ENCODE measurements around the gene TNIK. TPM values are rescaled to one million over a fixed set of nuclear protein-coding genes. Genes with fewer than 3 reads are reported as not detected.

Gene TNIK
- total and polyA plus RNA-seq, 3 donors from 2014 or later = 39.3 to 99.6 (median 83.5) TPM

- no peaks in the 10 kb centered on the region for H3K27me3 ChIP-seq
- H3K4me1 ChIP-seq = no peaks in the 10 kb centered on the region
- no peaks in the 10 kb centered on the region for H3K9me3 ChIP-seq
- no peak overlapping the region for H3K4me3 ChIP-seq
- WGBS, 2 donors = 91 to 94% methylated on average over 1 of the region's 1 CpG
- no peaks in the 10 kb centered on the region for H3K36me3 ChIP-seq (ENCODE audit: low read depth, missing control alignments)
- intact Hi-C loops (cut with DNase I; ENCODE audit: low total_unique reads) = no loop called here
- H3K27ac ChIP-seq = no peak overlapping the region
- no peak for DNase-seq
- TF ChIP-seq POLR2A (IDR thresholded peaks at IDR 0.05) = no peak
- no peak for TF ChIP-seq CTCF (IDR thresholded peaks at IDR 0.05)
Measured at GRCh38 chr3:171194965-171195364, 265.2 kb downstream of the TNIK start.

GRCh38 chr3:171193693-171194092, 266.5 kb downstream of the TNIK start:
- no peaks in the 10 kb centered on the region for H3K4me1 ChIP-seq
- H3K27me3 ChIP-seq = no peaks in the 10 kb centered on the region
- TF ChIP-seq CTCF (IDR thresholded peaks at IDR 0.05) (no peak), POLR2A (IDR thresholded peaks at IDR 0.05) (no peak)
- no peak overlapping the region for H3K4me3 ChIP-seq
- DNase-seq = no peak
- H3K9me3 ChIP-seq = no peaks in the 10 kb centered on the region
- H3K36me3 ChIP-seq (ENCODE audit: low read depth, missing control alignments) = no peaks in the 10 kb centered on the region
- no peak overlapping the region for H3K27ac ChIP-seq
- WGBS, 2 donors = 77 to 91% methylated on average over 1 of the region's 1 CpG
- intact Hi-C loops (cut with DNase I; ENCODE audit: low total_unique reads) = no loop called here

GRCh38 chr3:171192176-171192854, 267.9 kb downstream of the TNIK start:
- Histone ChIP-seq H3K27me3 (no peaks in the 10 kb centered on the region), H3K9me3 (no peaks in the 10 kb centered on the region), H3K4me1 (no peaks in the 10 kb centered on the region), H3K4me3 (no peak overlapping the region), H3K27ac (no peak overlapping the region), H3K36me3 (ENCODE audit: low read depth, missing control alignments) (no peaks in the 10 kb centered on the region)
- no peak for DNase-seq
- WGBS, 2 donors = 86 to 93% methylated on average over 2 of the region's 2 CpGs
- intact Hi-C loops (cut with DNase I; ENCODE audit: low total_unique reads) = no loop called here
- TF ChIP-seq POLR2A (IDR thresholded peaks at IDR 0.05) (no peak), CTCF (IDR thresholded peaks at IDR 0.05) (no peak)

GRCh38 chr3:171190668-171191067, 269.5 kb downstream of the TNIK start:
- H3K27me3 ChIP-seq = no peaks in the 10 kb centered on the region
- no peak overlapping the region for H3K4me3 ChIP-seq
- intact Hi-C loops (cut with DNase I; ENCODE audit: low total_unique reads) = no loop called here
- DNase-seq = no peak
- H3K27ac ChIP-seq = no peak overlapping the region
- no peaks in the 10 kb centered on the region for H3K4me1 ChIP-seq
- H3K36me3 ChIP-seq (ENCODE audit: low read depth, missing control alignments) = no peaks in the 10 kb centered on the region
- 96% methylated on average over 1 of the region's 1 CpG for WGBS, 2 donors
- no peaks in the 10 kb centered on the region for H3K9me3 ChIP-seq
- TF ChIP-seq POLR2A (IDR thresholded peaks at IDR 0.05) = no peak

- 90 to 95% methylated on average over 3 of the region's 3 CpGs for WGBS, 2 donors
- TF ChIP-seq POLR2A (IDR thresholded peaks at IDR 0.05) (no peak), CTCF (IDR thresholded peaks at IDR 0.05) (no peak)
- Histone ChIP-seq H3K4me3 (no peak overlapping the region), H3K4me1 (no peaks in the 10 kb centered on the region), H3K27ac (no peak overlapping the region), H3K27me3 (no peaks in the 10 kb centered on the region), H3K36me3 (ENCODE audit: low read depth, missing control alignments) (no peaks in the 10 kb centered on the region), H3K9me3 (no peaks in the 10 kb centered on the region)
- intact Hi-C loops (cut with DNase I; ENCODE audit: low total_unique reads) = no loop called here
- DNase-seq = no peak
Measured at GRCh38 chr3:171189394-171190080, 270.7 kb downstream of the TNIK start.
